H1 (cell line): Measurements from ENCODE around the gene ACTL7A. TPM values are rescaled to one million over a fixed set of nuclear protein-coding genes. Genes with fewer than 3 reads are reported as not detected.
"Not testable (repeated sequence)": the region's sequence is repeated elsewhere in the genome, so short reads cannot be mapped to it uniquely, and the experiment has no call there.

Experiments used
- CTCF ChIA-PET: fragments of 300-600 bp; sonication (Branson Sonifier 250); formaldehyde crosslinking; loops from one replicate; lab custom pipeline; 2021; ENCODE audit not compliant: partially characterized antibody; lab: Charles Lee
- POLR2A ChIA-PET: fragments of 300-600 bp; sonication (Branson Sonifier 250); formaldehyde crosslinking; loops from one replicate; lab custom pipeline; 2021; ENCODE audit warnings: inconsistent platforms; ENCODE audit not compliant: partially characterized antibody; lab: Charles Lee
- DNase-seq, 2 experiments: peaks; one replicate each; pipeline versions ENCODE4 v3.0.0 to v3.0.0-alpha.2; 2010 to 2022; ENCODE audit warnings: low spot score in 2 of 2, low read depth in 1 of 2, mixed read lengths in 1 of 2
- FAIRE-seq: peaks from 2 replicates; lab custom pipeline; 2011; peaks lifted over from hg19 to GRCh38; lab: Jason Lieb, UNC
- H2AFZ ChIP-seq: 2 replicates; pipeline ENCODE4 v1.8.1; 2012; ENCODE audit warnings: low read length, inconsistent platforms
- H2AK5ac ChIP-seq: 2 replicates; pipeline ENCODE4 v1.6.1; 2013; ENCODE audit warnings: low read depth, low read length
- H2BK120ac ChIP-seq: replicated peaks from 2 replicates; pipeline ENCODE3; 2013; ENCODE audit warnings: low read depth, low read length, inconsistent platforms
- H2BK12ac ChIP-seq: 2 replicates; pipeline ENCODE4 v1.6.1; 2013; ENCODE audit warnings: low read depth, low read length
- H2BK15ac ChIP-seq: 2 replicates; pipeline ENCODE4 v1.6.1; 2013; ENCODE audit warnings: low read length
- H2BK20ac ChIP-seq: 2 replicates; pipeline ENCODE4 v1.6.1; 2013; ENCODE audit warnings: low read length
- H2BK5ac ChIP-seq: 2 replicates; pipeline ENCODE4 v1.6.1; 2013; ENCODE audit warnings: low read depth, low read length
- H3K14ac ChIP-seq: 2 replicates; pipeline ENCODE4 v1.6.1; 2013; ENCODE audit warnings: inconsistent platforms; ENCODE audit not compliant: insufficient read length
- H3K18ac ChIP-seq: 2 replicates; pipeline ENCODE4 v1.6.1; 2013; ENCODE audit warnings: low read length; ENCODE audit errors: extremely low read depth
- H3K23ac ChIP-seq: 2 replicates; pipeline ENCODE4 v1.6.1; 2013; ENCODE audit warnings: inconsistent platforms; ENCODE audit not compliant: insufficient read length
- H3K23me2 ChIP-seq: 2 replicates; pipeline ENCODE4 v1.6.1; 2013; ENCODE audit warnings: low read depth, low read length
- H3K27ac ChIP-seq: 2 replicates; pipeline ENCODE4 v1.6.1; 2011; ENCODE audit warnings: low read depth, low read length, inconsistent platforms
- H3K27me3 ChIP-seq, 4 experiments: replicated peaks in 1 of 4; 1 replicate in 1 of 4; 2 replicates in 3 of 4; pipeline versions ENCODE4 v1.6.1 to v1.8.1; 2011 to 2013; ENCODE audit warnings: low read length in 3 of 4, mild to moderate bottlenecking in 3 of 4, inconsistent platforms in 2 of 4, mixed read lengths in 2 of 4, moderate library complexity in 1 of 4; ENCODE audit not compliant: control insufficient read depth in 3 of 4, insufficient read depth in 3 of 4; ENCODE audit errors: extremely low read depth in 1 of 4
- H3K36me3 ChIP-seq, 4 experiments: 2 replicates each; pipeline versions ENCODE4 v1.6.1 to v1.8.1; 2011 to 2013; ENCODE audit warnings: mild to moderate bottlenecking in 4 of 4, low read length in 3 of 4, moderate library complexity in 2 of 4, control low read depth in 1 of 4, inconsistent platforms in 1 of 4; ENCODE audit not compliant: insufficient read depth in 4 of 4, control insufficient read depth in 2 of 4
- H3K4ac ChIP-seq: replicated peaks from 2 replicates; pipeline ENCODE3; 2013; ENCODE audit warnings: low read length, low read depth, mixed read lengths, inconsistent platforms; ENCODE audit not compliant: insufficient read length
- H3K4me1 ChIP-seq, 4 experiments: replicated peaks in 1 of 4; 1 replicate in 1 of 4; 2 replicates in 3 of 4; pipeline versions ENCODE4 v1.6.1 to v1.8.1; 2011 to 2013; ENCODE audit warnings: low read length in 3 of 4, inconsistent platforms in 2 of 4, mixed read lengths in 1 of 4; ENCODE audit not compliant: insufficient read depth in 4 of 4, control insufficient read depth in 3 of 4
- H3K4me2 ChIP-seq, 2 experiments: 2 replicates each; pipeline versions ENCODE4 v1.6.1 to v1.8.1; 2011 to 2013; ENCODE audit warnings: low read depth in 2 of 2, low read length in 2 of 2, control low read depth in 1 of 2, inconsistent platforms in 1 of 2, mild to moderate bottlenecking in 1 of 2; ENCODE audit not compliant: insufficient read depth in 1 of 2
- H3K4me3 ChIP-seq, 4 experiments: fragments of 200-600, 300-600 bp in 1 of 4; sonication (generic), shearing (Covaris generic), sonication (Bioruptor Twin) in 1 of 4; 2 replicates each; pipeline versions ENCODE4 v1.5.1 to v1.8.1; 2011 to 2016; ENCODE audit warnings: low read length in 4 of 4, low read depth in 3 of 4, control low read depth in 2 of 4, inconsistent platforms in 2 of 4, mild to moderate bottlenecking in 2 of 4, mixed read lengths in 1 of 4, moderate library complexity in 1 of 4; ENCODE audit not compliant: insufficient read depth in 2 of 4; ENCODE audit errors: extremely low read depth in 1 of 4
- H3K56ac ChIP-seq: replicated peaks from 2 replicates; pipeline ENCODE3; 2013; ENCODE audit warnings: low read depth, mild to moderate bottlenecking, mixed read lengths, low read length, inconsistent platforms; ENCODE audit not compliant: insufficient read length
- H3K79me1 ChIP-seq: 2 replicates; pipeline ENCODE4 v1.6.1; 2013; ENCODE audit warnings: low read depth, low read length, control low read depth
- H3K79me2 ChIP-seq, 2 experiments: 2 replicates each; pipeline versions ENCODE4 v1.6.1 to v1.8.1; 2012 to 2013; ENCODE audit warnings: low read length in 2 of 2, mild to moderate bottlenecking in 2 of 2, inconsistent platforms in 1 of 2; ENCODE audit not compliant: insufficient read depth in 2 of 2, control insufficient read depth in 1 of 2
- H3K9ac ChIP-seq, 4 experiments: replicated peaks in 1 of 4; 1 replicate in 1 of 4; 2 replicates in 3 of 4; pipeline versions ENCODE4 v1.6.1 to v1.8.1; 2011 to 2013; ENCODE audit warnings: low read depth in 3 of 4, low read length in 3 of 4, control low read depth in 2 of 4, mild to moderate bottlenecking in 2 of 4, moderate library complexity in 2 of 4, inconsistent platforms in 1 of 4; ENCODE audit errors: extremely low read depth in 1 of 4
- H3K9me3 ChIP-seq, 2 experiments: 2 replicates each; pipeline versions ENCODE4 v1.6.1 to v1.8.1; 2012 to 2013; ENCODE audit warnings: mild to moderate bottlenecking in 2 of 2, moderate library complexity in 2 of 2, control low read depth in 1 of 2, inconsistent platforms in 1 of 2, low read depth in 1 of 2, low read length in 1 of 2, mixed read lengths in 1 of 2; ENCODE audit not compliant: insufficient read depth in 2 of 2
- H4K20me1 ChIP-seq, 2 experiments: replicated peaks in 1 of 2; 2 replicates each; pipeline versions ENCODE3 to v1.8.1; 2011 to 2013; ENCODE audit warnings: inconsistent platforms in 2 of 2, low read length in 2 of 2, mild to moderate bottlenecking in 1 of 2; ENCODE audit not compliant: insufficient read depth in 2 of 2, control insufficient read depth in 1 of 2
- H4K5ac ChIP-seq: 2 replicates; pipeline ENCODE4 v1.6.1; 2013; ENCODE audit warnings: low read length, low read depth, mixed read lengths, inconsistent platforms; ENCODE audit not compliant: insufficient read length
- H4K8ac ChIP-seq: 2 replicates; pipeline ENCODE4 v1.8.0; 2013; ENCODE audit warnings: mild to moderate bottlenecking, moderate library complexity, low read length, inconsistent platforms; ENCODE audit not compliant: insufficient read depth; ENCODE audit errors: extremely low read depth
- H4K91ac ChIP-seq: replicated peaks from 2 replicates; pipeline ENCODE3; 2013; ENCODE audit warnings: low read length, mixed read lengths, inconsistent platforms; ENCODE audit not compliant: insufficient read length
- WGBS, 2 experiments: shearing (Covaris generic) in 1 of 2; methylation state at CpG; one replicate each; pipeline versions ENCODE4 v1.1.6 to v1.1.7; 2013 to 2015; ENCODE audit warnings: low lambda C conversion rate in 2 of 2, mixed read lengths in 2 of 2, inconsistent platforms in 1 of 2, low coverage in 1 of 2, missing lambda C conversion rate in 1 of 2; ENCODE audit not compliant: insufficient replicate concordance in 2 of 2, insufficient coverage in 1 of 2, insufficient read length in 1 of 2; ENCODE audit errors: extremely low coverage in 1 of 2, missing lambda C conversion rate in 1 of 2; 5-methylcytosine and 5-hydroxymethylcytosine counted together
- polyA plus RNA-seq, 7 experiments: library from polyadenylated mRNA; depleted of rRNA in 3 of 7; stranded (reverse) in 5 of 7; unstranded in 2 of 7; fragments of >200 nt in 5 of 7; fragments of 200-250 nt in 2 of 7; gene quantifications; 1 replicate in 5 of 7; 2 replicates in 1 of 7; 4 replicates in 1 of 7; pipeline versions ENCODE4 v1.2.1 to v1.2.3, GENCODE V29; 2011 to 2013; ENCODE audit warnings: missing spikeins in 2 of 7, mixed read lengths in 2 of 7
- total RNA-seq: library from RNA; stranded (reverse); fragmentation: NEBNext Ultra II Directional; extraction: Animal tissue kit (Norgen Biotek cat#: 25700); gene quantifications from 2 replicates; pipeline ENCODE4 v1.2.1, GENCODE V29; 2021

Gene ACTL7A
- total and polyA plus RNA-seq, 2 of the 8 experiments (the other 6 are each of a cell fraction or from before 2014, with no cell fraction given): not detected

- not testable (repeated sequence) for H3K18ac ChIP-seq, H3K79me1 ChIP-seq, H2BK20ac ChIP-seq, H3K4ac ChIP-seq, FAIRE-seq, H3K9ac ChIP-seq, H3K4me3 ChIP-seq, H3K4me2 ChIP-seq, H2AK5ac ChIP-seq, H2BK120ac ChIP-seq, H3K9me3 ChIP-seq, H3K79me2 ChIP-seq, H3K27ac ChIP-seq, H3K14ac ChIP-seq, H3K27me3 ChIP-seq, H4K20me1 ChIP-seq, H2BK15ac ChIP-seq, H3K4me1 ChIP-seq, H3K56ac ChIP-seq, H2BK12ac ChIP-seq, H4K5ac ChIP-seq, H2BK5ac ChIP-seq, H3K23me2 ChIP-seq, H3K23ac ChIP-seq, H4K8ac ChIP-seq, H2AFZ ChIP-seq, H4K91ac ChIP-seq, DNase-seq
- 86% methylated on average over 8 of the region's 8 CpGs; no CpG with 5 or more reads in 1 of the 2 experiments for WGBS, 2 experiments
- POLR2A ChIA-PET: interaction anchor here (0.7 to 1.1 kb wide), 3 partner anchors 9 to 106 kb away, joined by 3 to 6 read pairs (median 4); no protein-coding TSS in a partner anchor
- CTCF ChIA-PET: interaction anchor here (0.6 to 1.2 kb wide), 7 partner anchors 11 to 995 kb away, joined by 3 to 5 read pairs (median 3); no protein-coding TSS in a partner anchor
- H3K36me3 ChIP-seq: peaks cover 17 to 65% (median 54%) of the 10 kb centered on the region in 4 experiments
These were observed 37.1 kb downstream of the ACTL7A start for GRCh38 chr9:108899023-108899695.
